A549 (cell line): ENCODE data around the gene PTGER4. TPM values are rescaled to one million over a fixed set of nuclear protein-coding genes. Genes with fewer than 3 reads are reported as not detected.

Experiments used
- ATAC-seq, 2 experiments: fragments of 200-7000 bp in 1 of 2; fragments of >200 bp in 1 of 2; cut with Nextera tagmentation in 1 of 2; cut with Tn5 transposase in 1 of 2; 3 replicates each; pipeline versions ENCODE4 v1.8.0 to v1.9.1; 2018 to 2020; ENCODE audit warnings: mild to moderate bottlenecking in 1 of 2, moderate library complexity in 1 of 2
- CTCF ChIA-PET: fragments of 300-600 bp; sonication (Branson Sonifier 250); formaldehyde crosslinking; extraction: SDS; loops from one replicate; lab custom pipeline; 2021; ENCODE audit warnings: antibody characterized with exemption, inconsistent platforms; lab: Yijun Ruan, JAX
- POLR2A ChIA-PET: fragments of 350-600 bp; formaldehyde crosslinking; extraction: SDS; loops from one replicate; lab custom pipeline; 2021; ENCODE audit warnings: antibody characterized with exemption, inconsistent platforms; lab: Yijun Ruan, JAX
- DNase-seq, 2 experiments: peaks; one replicate each; pipeline versions ENCODE4 v3.0.0 to v3.0.0-alpha.2; 2011 to 2016; ENCODE audit warnings: low read depth in 1 of 2, low spot score in 1 of 2
- FAIRE-seq: peaks from 2 replicates; lab custom pipeline; 2011; peaks lifted over from hg19 to GRCh38; lab: Jason Lieb, UNC
- H3K27ac ChIP-seq, 2 experiments: fragments of >200 bp; sonication (Bioruptor Twin); formaldehyde crosslinking; 3 replicates each; pipeline ENCODE4 v1.5.1; 2016 to 2017
- H3K4me1 ChIP-seq: fragments of >200 bp; sonication (Bioruptor Twin); formaldehyde crosslinking; 3 replicates; pipeline ENCODE4 v1.6.1; 2016
- H3K4me2 ChIP-seq: fragments of >200 bp; sonication (Bioruptor Twin); formaldehyde crosslinking; 3 replicates; pipeline ENCODE4 v1.6.1; 2016
- H3K4me3 ChIP-seq: fragments of >200 bp; sonication (Bioruptor Twin); formaldehyde crosslinking; 3 replicates; pipeline ENCODE4 v1.5.1; 2016
- H3K9me3 ChIP-seq: fragments of >200 bp; sonication (Bioruptor Twin); formaldehyde crosslinking; 3 replicates; pipeline ENCODE4 v1.6.1; 2016
- BHLHE40 ChIP-seq: IDR thresholded peaks from 2 replicates; pipeline ENCODE4 v1.6.1; 2012; ENCODE audit warnings: low read depth, low read length, inconsistent platforms
- CHD2 ChIP-seq: fragments of 150-350 bp; IDR thresholded peaks from 2 replicates; pipeline ENCODE4 v1.6.1; 2014; ENCODE audit warnings: low read length; ENCODE audit not compliant: partially characterized antibody
- CHD4 ChIP-seq: fragments of 200-600 bp; sonication (generic); IDR thresholded peaks from 2 replicates; pipeline ENCODE4 v1.6.1; 2016; ENCODE audit warnings: antibody characterized with exemption, mild to moderate bottlenecking, borderline replicate concordance
- FOSB ChIP-seq: fragments of 250-450 bp; sonication (Bioruptor Pico); IDR thresholded peaks from 2 replicates; pipeline ENCODE4 v1.5.0; 2020; ENCODE audit warnings: mild to moderate bottlenecking, moderate library complexity
- KDM1A ChIP-seq: fragments of 200-600 bp; sonication (generic); IDR thresholded peaks from 2 replicates; pipeline ENCODE4 v1.6.1; 2016; ENCODE audit warnings: low read depth, mild to moderate bottlenecking
- MAFK ChIP-seq: fragments of 450-650 bp; IDR thresholded peaks from 2 replicates; pipeline ENCODE4 v1.6.1; 2014; ENCODE audit not compliant: partially characterized antibody
- MAZ ChIP-seq: fragments of 150-350 bp; IDR thresholded peaks from 2 replicates; pipeline ENCODE4 v1.6.1; 2014; ENCODE audit warnings: antibody characterized with exemption, low read depth, low read length, borderline replicate concordance
- MYC ChIP-seq: IDR thresholded peaks from 2 replicates; pipeline ENCODE4 v1.6.1; 2012; ENCODE audit warnings: mild to moderate bottlenecking, inconsistent platforms, low read length, improper control_type of control experiment, borderline replicate concordance
- NFE2L2 ChIP-seq: fragments of 150-350 bp; conservative IDR thresholded peaks from 2 replicates; pipeline ENCODE4 v1.6.1; 2014; ENCODE audit warnings: low read length
- NPAS2 ChIP-seq: fragments of 250-450 bp; sonication (Bioruptor Pico); IDR thresholded peaks from 2 replicates; pipeline ENCODE4 v1.8.0; 2022; ENCODE audit warnings: mild to moderate bottlenecking, moderate library complexity, borderline replicate concordance
- PHF8 ChIP-seq: fragments of 200-600 bp; sonication (generic); IDR thresholded peaks from 2 replicates; pipeline ENCODE4 v1.6.1; 2016; ENCODE audit warnings: low read depth, mild to moderate bottlenecking, antibody characterized with exemption, moderate library complexity, borderline replicate concordance
- POLR2A ChIP-seq: IDR thresholded peaks from 2 replicates; pipeline ENCODE4 v1.6.1; 2012; ENCODE audit warnings: mild to moderate bottlenecking, low read length
- POLR2AphosphoS2 ChIP-seq: conservative IDR thresholded peaks from 2 replicates; pipeline ENCODE4 v1.6.1; 2012; ENCODE audit warnings: low read length, improper control_type of control experiment, inconsistent platforms
- RARB ChIP-seq: fragments of 250-450 bp; sonication (Bioruptor Pico); IDR thresholded peaks from 2 replicates; pipeline ENCODE4 v1.8.0; 2021; ENCODE audit warnings: mild to moderate bottlenecking, moderate library complexity
- RCOR1 ChIP-seq: fragments of 150-350 bp; IDR thresholded peaks from 2 replicates; pipeline ENCODE4 v1.6.1; 2014; ENCODE audit warnings: antibody characterized with exemption, low read length, low read depth
- SREBF2 ChIP-seq: fragments of 450-650 bp; IDR thresholded peaks from 2 replicates; pipeline ENCODE4 v1.6.1; 2014; ENCODE audit warnings: mild to moderate bottlenecking, moderate library complexity
- TFCP2L1 ChIP-seq: fragments of 250-450 bp; sonication (Bioruptor Pico); IDR thresholded peaks from 2 replicates; pipeline ENCODE4 v1.5.0; 2021; ENCODE audit warnings: mild to moderate bottlenecking
- ZNF302 ChIP-seq: fragments of 250-450 bp; sonication (Bioruptor Pico); IDR thresholded peaks from 2 replicates; pipeline ENCODE4 v1.9.0; 2021; ENCODE audit warnings: inconsistent platforms, mild to moderate bottlenecking, moderate library complexity
- WGBS: methylation state at CpG from one replicate; pipeline ENCODE4 v1.1.6; 2017; ENCODE audit errors: missing lambda C conversion rate; 5-methylcytosine and 5-hydroxymethylcytosine counted together
- polyA plus RNA-seq, 4 experiments: library from polyadenylated mRNA; depleted of rRNA in 3 of 4; stranded (reverse); fragments of >200 nt; fragmentation: RNase III in 1 of 4; extraction: RNeasy Plus Mini Kit Qiagen cat#74134 plus additional on column Dnase treatment in 1 of 4; gene quantifications; 2 replicates in 3 of 4; 3 replicates in 1 of 4; pipeline ENCODE4 v1.2.3, GENCODE V29; 2011 to 2017
- TF ChIP-seq, protein P1 (sequence below): fragments of >200 bp; sonication (Bioruptor Twin); formaldehyde crosslinking; IDR thresholded peaks from 3 replicates; pipeline ENCODE4 v1.5.1; 2016
- TF ChIP-seq, protein P2 (sequence below): fragments of 150-350 bp; IDR thresholded peaks from 2 replicates; pipeline ENCODE4 v1.6.1; 2014; ENCODE audit warnings: low read depth, mild to moderate bottlenecking, low read length
- TF ChIP-seq, protein P3 (sequence below): fragments of 450-650 bp; IDR thresholded peaks from 2 replicates; pipeline ENCODE4 v1.6.1; 2014; ENCODE audit warnings: antibody characterized with exemption
- TF ChIP-seq, protein P4 (sequence below): IDR thresholded peaks from 2 replicates; pipeline ENCODE4 v1.6.1; 2012; ENCODE audit warnings: low read depth, borderline replicate concordance
- TF ChIP-seq, protein P5 (sequence below): IDR thresholded peaks from 2 replicates; pipeline ENCODE4 v1.6.1; 2012
- TF ChIP-seq, protein P6 (sequence below): fragments of 200-600 bp; sonication (generic); IDR thresholded peaks from 2 replicates; pipeline ENCODE4 v1.6.1; 2016; ENCODE audit warnings: antibody characterized with exemption, mild to moderate bottlenecking, moderate library complexity

PTGER4 gene
- polyA plus RNA-seq, 2 of the 4 experiments (the other 2 are of a cell fraction), result 0.54 to 0.89 TPM

DNA sequence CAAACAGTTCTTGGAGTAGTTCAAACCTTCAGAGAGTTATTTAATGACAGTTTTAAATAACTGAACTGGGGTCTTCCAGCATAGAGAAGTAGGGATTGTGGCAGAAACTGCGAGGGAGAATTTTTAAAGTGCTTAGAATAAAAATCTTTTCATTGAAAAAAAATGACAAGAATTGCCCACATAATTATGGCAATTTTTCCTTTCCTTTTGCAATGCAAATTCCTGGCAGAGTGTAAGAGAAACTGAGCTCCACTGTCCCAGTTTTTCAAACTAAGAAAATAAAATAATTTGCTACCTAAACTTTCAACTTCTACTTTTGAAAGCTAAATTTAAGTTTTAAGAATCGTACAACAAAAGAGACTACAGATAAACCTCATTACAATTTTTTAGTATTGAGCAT, 2.3 kb upstream of the PTGER4 start:
- peak overlapping the region; percentile 89 for H3K4me2 ChIP-seq
- FAIRE-seq (no peak), DNase-seq (no peak), ATAC-seq (no peak)
- TF ChIP-seq NFE2L2 (no peak), POLR2AphosphoS2 (no peak), KDM1A (no peak), FOSB (no peak), TFCP2L1 (CRISPR knock-in tag) (no peak), MAZ (no peak), NPAS2 (CRISPR knock-in tag) (no peak), MAFK (no peak), RCOR1 (no peak), ZNF302 (CRISPR knock-in tag) (no peak), MYC (no peak), SREBF2 (no peak)
- TF ChIP-seq, protein P1, sequence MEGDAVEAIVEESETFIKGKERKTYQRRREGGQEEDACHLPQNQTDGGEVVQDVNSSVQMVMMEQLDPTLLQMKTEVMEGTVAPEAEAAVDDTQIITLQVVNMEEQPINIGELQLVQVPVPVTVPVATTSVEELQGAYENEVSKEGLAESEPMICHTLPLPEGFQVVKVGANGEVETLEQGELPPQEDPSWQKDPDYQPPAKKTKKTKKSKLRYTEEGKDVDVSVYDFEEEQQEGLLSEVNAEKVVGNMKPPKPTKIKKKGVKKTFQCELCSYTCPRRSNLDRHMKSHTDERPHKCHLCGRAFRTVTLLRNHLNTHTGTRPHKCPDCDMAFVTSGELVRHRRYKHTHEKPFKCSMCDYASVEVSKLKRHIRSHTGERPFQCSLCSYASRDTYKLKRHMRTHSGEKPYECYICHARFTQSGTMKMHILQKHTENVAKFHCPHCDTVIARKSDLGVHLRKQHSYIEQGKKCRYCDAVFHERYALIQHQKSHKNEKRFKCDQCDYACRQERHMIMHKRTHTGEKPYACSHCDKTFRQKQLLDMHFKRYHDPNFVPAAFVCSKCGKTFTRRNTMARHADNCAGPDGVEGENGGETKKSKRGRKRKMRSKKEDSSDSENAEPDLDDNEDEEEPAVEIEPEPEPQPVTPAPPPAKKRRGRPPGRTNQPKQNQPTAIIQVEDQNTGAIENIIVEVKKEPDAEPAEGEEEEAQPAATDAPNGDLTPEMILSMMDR, result no peak
- TF ChIP-seq, protein P2, sequence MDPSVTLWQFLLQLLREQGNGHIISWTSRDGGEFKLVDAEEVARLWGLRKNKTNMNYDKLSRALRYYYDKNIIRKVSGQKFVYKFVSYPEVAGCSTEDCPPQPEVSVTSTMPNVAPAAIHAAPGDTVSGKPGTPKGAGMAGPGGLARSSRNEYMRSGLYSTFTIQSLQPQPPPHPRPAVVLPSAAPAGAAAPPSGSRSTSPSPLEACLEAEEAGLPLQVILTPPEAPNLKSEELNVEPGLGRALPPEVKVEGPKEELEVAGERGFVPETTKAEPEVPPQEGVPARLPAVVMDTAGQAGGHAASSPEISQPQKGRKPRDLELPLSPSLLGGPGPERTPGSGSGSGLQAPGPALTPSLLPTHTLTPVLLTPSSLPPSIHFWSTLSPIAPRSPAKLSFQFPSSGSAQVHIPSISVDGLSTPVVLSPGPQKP, result no peak
- TF ChIP-seq, protein P3, sequence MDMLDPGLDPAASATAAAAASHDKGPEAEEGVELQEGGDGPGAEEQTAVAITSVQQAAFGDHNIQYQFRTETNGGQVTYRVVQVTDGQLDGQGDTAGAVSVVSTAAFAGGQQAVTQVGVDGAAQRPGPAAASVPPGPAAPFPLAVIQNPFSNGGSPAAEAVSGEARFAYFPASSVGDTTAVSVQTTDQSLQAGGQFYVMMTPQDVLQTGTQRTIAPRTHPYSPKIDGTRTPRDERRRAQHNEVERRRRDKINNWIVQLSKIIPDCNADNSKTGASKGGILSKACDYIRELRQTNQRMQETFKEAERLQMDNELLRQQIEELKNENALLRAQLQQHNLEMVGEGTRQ, result no peak
- TF ChIP-seq, protein P4, sequence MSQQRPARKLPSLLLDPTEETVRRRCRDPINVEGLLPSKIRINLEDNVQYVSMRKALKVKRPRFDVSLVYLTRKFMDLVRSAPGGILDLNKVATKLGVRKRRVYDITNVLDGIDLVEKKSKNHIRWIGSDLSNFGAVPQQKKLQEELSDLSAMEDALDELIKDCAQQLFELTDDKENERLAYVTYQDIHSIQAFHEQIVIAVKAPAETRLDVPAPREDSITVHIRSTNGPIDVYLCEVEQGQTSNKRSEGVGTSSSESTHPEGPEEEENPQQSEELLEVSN, result no peak
- TF ChIP-seq, protein P5, sequence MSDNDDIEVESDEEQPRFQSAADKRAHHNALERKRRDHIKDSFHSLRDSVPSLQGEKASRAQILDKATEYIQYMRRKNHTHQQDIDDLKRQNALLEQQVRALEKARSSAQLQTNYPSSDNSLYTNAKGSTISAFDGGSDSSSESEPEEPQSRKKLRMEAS, result no peak
- POLR2A ChIA-PET, result no interaction called here
- CTCF ChIA-PET, result interaction anchor here (1.1 to 1.5 kb wide), 4 partner anchors 11 to 964 kb away, joined by 3 to 4 read pairs (median 3); no protein-coding TSS in a partner anchor
- 80% methylated on average over 2 of the region's 2 CpGs for WGBS
- peaks cover 20% of the 10 kb centered on the region for H3K4me1 ChIP-seq
- H3K27ac ChIP-seq, result peak overlapping the region; percentile 65 to 90; a peak in 4 of 6 replicates
- no peak overlapping the region for H3K4me3 ChIP-seq
- no peaks in the 10 kb centered on the region for H3K9me3 ChIP-seq

DNA sequence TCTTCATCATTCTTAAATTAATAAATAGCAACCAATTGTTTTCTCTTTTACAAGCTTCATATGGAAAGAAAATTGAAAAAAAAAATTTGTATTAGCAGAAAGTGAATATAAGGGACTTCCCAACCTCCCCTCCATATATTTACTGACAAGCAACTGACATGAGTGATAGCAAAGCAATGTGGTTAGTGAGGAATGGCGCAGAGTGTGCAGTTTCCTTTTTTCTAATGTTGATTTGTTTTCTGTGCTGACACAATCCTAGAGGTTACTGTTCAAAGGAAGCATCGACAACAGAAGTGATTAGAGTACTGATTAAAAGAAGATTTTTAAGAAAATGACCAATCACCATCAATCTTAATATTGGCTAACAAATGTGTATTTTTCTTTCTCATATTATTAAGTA, 1.7 kb upstream of the PTGER4 start:
- peak overlapping the region; percentile 90; a peak in 3 of 6 replicates for H3K27ac ChIP-seq

More for the DNA sequence above, 1.7 kb upstream of the PTGER4 start:
- H3K4me3 ChIP-seq, result peak overlapping the region; percentile 66; the same call in 1 of the 3 replicates
- ChIA-PET CTCF (interaction anchor here (1.1 to 1.5 kb wide), 4 partner anchors 10 to 964 kb away, joined by 3 to 4 read pairs (median 3); no protein-coding TSS in a partner anchor), POLR2A (no interaction called here)
- no peak for FAIRE-seq
- ATAC-seq, result no peak
- peak overlapping the region; percentile 89 for H3K4me2 ChIP-seq
- TF ChIP-seq, protein P6, sequence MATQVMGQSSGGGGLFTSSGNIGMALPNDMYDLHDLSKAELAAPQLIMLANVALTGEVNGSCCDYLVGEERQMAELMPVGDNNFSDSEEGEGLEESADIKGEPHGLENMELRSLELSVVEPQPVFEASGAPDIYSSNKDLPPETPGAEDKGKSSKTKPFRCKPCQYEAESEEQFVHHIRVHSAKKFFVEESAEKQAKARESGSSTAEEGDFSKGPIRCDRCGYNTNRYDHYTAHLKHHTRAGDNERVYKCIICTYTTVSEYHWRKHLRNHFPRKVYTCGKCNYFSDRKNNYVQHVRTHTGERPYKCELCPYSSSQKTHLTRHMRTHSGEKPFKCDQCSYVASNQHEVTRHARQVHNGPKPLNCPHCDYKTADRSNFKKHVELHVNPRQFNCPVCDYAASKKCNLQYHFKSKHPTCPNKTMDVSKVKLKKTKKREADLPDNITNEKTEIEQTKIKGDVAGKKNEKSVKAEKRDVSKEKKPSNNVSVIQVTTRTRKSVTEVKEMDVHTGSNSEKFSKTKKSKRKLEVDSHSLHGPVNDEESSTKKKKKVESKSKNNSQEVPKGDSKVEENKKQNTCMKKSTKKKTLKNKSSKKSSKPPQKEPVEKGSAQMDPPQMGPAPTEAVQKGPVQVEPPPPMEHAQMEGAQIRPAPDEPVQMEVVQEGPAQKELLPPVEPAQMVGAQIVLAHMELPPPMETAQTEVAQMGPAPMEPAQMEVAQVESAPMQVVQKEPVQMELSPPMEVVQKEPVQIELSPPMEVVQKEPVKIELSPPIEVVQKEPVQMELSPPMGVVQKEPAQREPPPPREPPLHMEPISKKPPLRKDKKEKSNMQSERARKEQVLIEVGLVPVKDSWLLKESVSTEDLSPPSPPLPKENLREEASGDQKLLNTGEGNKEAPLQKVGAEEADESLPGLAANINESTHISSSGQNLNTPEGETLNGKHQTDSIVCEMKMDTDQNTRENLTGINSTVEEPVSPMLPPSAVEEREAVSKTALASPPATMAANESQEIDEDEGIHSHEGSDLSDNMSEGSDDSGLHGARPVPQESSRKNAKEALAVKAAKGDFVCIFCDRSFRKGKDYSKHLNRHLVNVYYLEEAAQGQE, result no peak
- TF ChIP-seq, protein P2, result no peak
- TF ChIP-seq PHF8 (no peak), CHD2 (no peak), CHD4 (no peak), RARB (CRISPR knock-in tag) (no peak), POLR2A (no peak), BHLHE40 (no peak)
- TF ChIP-seq, protein P3, result no peak
- H3K4me1 ChIP-seq, result peaks cover 20% of the 10 kb centered on the region
- WGBS, result 42% methylated on average over 2 of the region's 2 CpGs
- no peak for DNase-seq
- H3K9me3 ChIP-seq, result no peaks in the 10 kb centered on the region
